Endothelial cell (in vitro differentiated cells): ENCODE results near the gene PPP1R9A. TPM values are rescaled to one million over a fixed set of nuclear protein-coding genes. Genes with fewer than 3 reads are reported as not detected.

Experiments used
- DNase-seq: peaks from one replicate; pipeline ENCODE4 v3.0.0; 2021; ENCODE audit warnings: low spot score
- H3K27ac Mint-ChIP-seq: one replicate; pipeline ENCODE4 v1.8.0; 2021; ENCODE audit warnings: mixed read lengths, inconsistent platforms; ENCODE audit not compliant: unreplicated experiment
- H3K27me3 Mint-ChIP-seq: one replicate; pipeline ENCODE4 v1.8.0; 2021; ENCODE audit warnings: mild to moderate bottlenecking, moderate library complexity, mixed read lengths, inconsistent platforms; ENCODE audit not compliant: unreplicated experiment
- H3K36me3 Mint-ChIP-seq: one replicate; pipeline ENCODE4 v1.8.0; 2021; ENCODE audit warnings: mild to moderate bottlenecking, low read depth, mixed read lengths, inconsistent platforms; ENCODE audit not compliant: unreplicated experiment
- H3K4me1 Mint-ChIP-seq: one replicate; pipeline ENCODE4 v1.8.0; 2021; ENCODE audit warnings: mild to moderate bottlenecking, mixed read lengths, inconsistent platforms; ENCODE audit not compliant: unreplicated experiment
- H3K4me3 Mint-ChIP-seq: one replicate; pipeline ENCODE4 v1.8.0; 2021; ENCODE audit warnings: mild to moderate bottlenecking, mixed read lengths, inconsistent platforms; ENCODE audit not compliant: unreplicated experiment
- H3K9me3 Mint-ChIP-seq: one replicate; pipeline ENCODE4 v1.8.0; 2021; ENCODE audit warnings: mixed read lengths, inconsistent platforms; ENCODE audit not compliant: unreplicated experiment
- CTCF ChIP-seq: fragments of 200-600 bp; sonication (generic); IDR thresholded peaks from one replicate; pipeline ENCODE4 v1.5.0; 2021; ENCODE audit warnings: antibody characterized with exemption; ENCODE audit not compliant: unreplicated experiment
- total RNA-seq: library from RNA; stranded (reverse); fragmentation: NEBNext Ultra II Directional; extraction: Animal tissue kit (Norgen Biotek cat#: 25700); gene quantifications from one replicate; pipeline ENCODE4 v1.2.1, GENCODE V29; 2021; ENCODE audit not compliant: unreplicated experiment

The PPP1R9A gene
- total RNA-seq, 1 donor from 2014 or later, result 22.2 TPM

GRCh38 chr7:95097291-95097690 is 189.9 kb downstream of the PPP1R9A start:
- no peak for DNase-seq
- Mint-ChIP-seq H3K36me3 (no peaks in the 10 kb centered on the region), H3K9me3 (no peaks in the 10 kb centered on the region), H3K4me1 (peaks cover 21% of the 10 kb centered on the region), H3K4me3 (no peak overlapping the region), H3K27me3 (peaks cover 3% of the 10 kb centered on the region), H3K27ac (no peak overlapping the region)
- no peak for TF ChIP-seq CTCF

GRCh38 chr7:95097851-95098250 is 190.5 kb downstream of the PPP1R9A start:
- Mint-ChIP-seq H3K36me3 (no peaks in the 10 kb centered on the region), H3K27ac (no peak overlapping the region), H3K27me3 (peaks cover 3% of the 10 kb centered on the region), H3K4me1 (peaks cover 24% of the 10 kb centered on the region), H3K4me3 (no peak overlapping the region), H3K9me3 (no peaks in the 10 kb centered on the region)
- DNase-seq, result no peak
- TF ChIP-seq CTCF, result no peak

- Mint-ChIP-seq H3K27ac (no peak overlapping the region), H3K36me3 (no peaks in the 10 kb centered on the region), H3K27me3 (peaks cover 5% of the 10 kb centered on the region), H3K4me3 (no peak overlapping the region), H3K9me3 (no peaks in the 10 kb centered on the region), H3K4me1 (peaks cover 24% of the 10 kb centered on the region)
- DNase-seq, result no peak
- TF ChIP-seq CTCF, result no peak
Measured at GRCh38 chr7:95099106-95099505, 191.7 kb downstream of the PPP1R9A start.

DNA sequence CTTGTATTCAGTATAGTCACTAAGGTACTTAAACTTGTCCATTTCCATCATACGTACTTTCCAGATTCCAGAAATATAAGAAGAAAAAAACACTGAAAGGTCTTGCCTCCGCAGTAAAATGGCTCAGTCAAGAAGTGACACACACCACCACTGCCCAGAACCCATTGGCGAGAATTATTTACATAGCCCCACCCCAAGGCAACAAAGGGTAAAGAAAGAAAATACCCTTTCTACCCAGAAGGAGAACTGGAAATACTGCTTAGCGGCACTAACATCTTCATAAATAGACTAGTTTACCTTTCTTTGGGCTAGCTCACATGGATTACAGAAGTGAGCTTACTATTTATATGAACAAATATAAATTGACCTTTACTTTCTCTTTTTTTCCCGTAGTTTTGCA is 194.0 kb downstream of the PPP1R9A start:
- no peaks in the 10 kb centered on the region for H3K36me3 Mint-ChIP-seq
- no peak overlapping the region for H3K4me3 Mint-ChIP-seq
- no peaks in the 10 kb centered on the region for H3K9me3 Mint-ChIP-seq
- DNase-seq, result no peak
- no peak overlapping the region for H3K27ac Mint-ChIP-seq
- no peak for TF ChIP-seq CTCF
- H3K27me3 Mint-ChIP-seq, result peaks cover 5% of the 10 kb centered on the region
- peaks cover 12% of the 10 kb centered on the region for H3K4me1 Mint-ChIP-seq

GRCh38 chr7:95102662-95103061 is 195.3 kb downstream of the PPP1R9A start:
- H3K4me1 Mint-ChIP-seq, result peaks cover 7% of the 10 kb centered on the region
- peaks cover 5% of the 10 kb centered on the region for H3K27me3 Mint-ChIP-seq
- no peak overlapping the region for H3K4me3 Mint-ChIP-seq
- DNase-seq, result no peak
- H3K27ac Mint-ChIP-seq, result no peak overlapping the region
- TF ChIP-seq CTCF, result no peak
- H3K9me3 Mint-ChIP-seq, result no peaks in the 10 kb centered on the region
- no peaks in the 10 kb centered on the region for H3K36me3 Mint-ChIP-seq
